CD4-positive, alpha-beta T cell treated with Interleukin-10 for 1 hour (primary cell): ENCODE measurements around the gene RAB11A.

ENCODE experiments used
- DNase-seq: peaks from one replicate; pipeline ENCODE4 v3.0.0-alpha.2; 2020

Gene RAB11A

GRCh38 chr15:65887565-65887964, 18.3 kb downstream of the RAB11A start:
- peak; percentile 65 for DNase-seq

- DNase-seq: peak; percentile 30
Measured at GRCh38 chr15:65888981-65889380, 19.7 kb downstream of the RAB11A start.

DNA sequence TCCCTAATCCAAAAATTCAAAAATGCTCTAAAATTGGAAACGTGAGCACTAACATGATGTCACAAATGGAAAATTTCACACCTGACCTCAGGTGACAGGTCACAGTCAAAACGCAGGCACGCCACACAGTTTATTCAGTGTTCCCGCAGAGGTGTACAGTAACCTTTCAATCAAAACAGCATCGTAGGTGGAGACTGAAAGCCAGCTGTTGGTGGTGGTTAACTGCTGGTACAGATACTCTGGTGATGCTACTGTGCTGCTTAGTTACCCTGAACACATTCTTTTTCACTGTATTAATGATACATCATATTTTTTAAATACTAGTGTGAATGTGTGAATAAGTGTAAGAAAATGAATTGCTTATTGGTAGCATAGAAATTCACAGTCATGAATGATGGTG, 23.8 kb downstream of the RAB11A start:
- DNase-seq: no peak

DNA sequence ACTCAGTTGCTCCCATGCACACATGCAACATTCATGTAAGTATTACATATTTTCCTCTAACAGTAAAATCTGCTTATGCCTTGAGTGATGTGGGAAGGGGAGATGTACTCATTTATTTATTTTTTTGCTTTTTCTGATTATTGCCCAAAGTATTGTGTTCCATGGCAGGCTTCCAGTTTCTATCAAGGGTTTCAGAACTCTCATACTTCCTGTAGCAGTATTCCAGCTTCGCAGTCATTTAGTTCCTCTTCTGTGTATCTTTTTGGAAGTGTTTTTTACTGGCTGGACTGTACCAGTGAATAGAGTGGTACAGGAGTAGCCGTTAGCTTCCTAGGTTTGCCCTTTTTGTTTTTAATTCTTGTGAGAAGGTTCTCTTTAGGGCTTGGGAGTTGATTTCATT, 26.9 kb downstream of the RAB11A start:
- DNase-seq: no peak

- no peak for DNase-seq
Measured at GRCh38 chr15:65900488-65900887, 31.2 kb downstream of the RAB11A start.

DNA sequence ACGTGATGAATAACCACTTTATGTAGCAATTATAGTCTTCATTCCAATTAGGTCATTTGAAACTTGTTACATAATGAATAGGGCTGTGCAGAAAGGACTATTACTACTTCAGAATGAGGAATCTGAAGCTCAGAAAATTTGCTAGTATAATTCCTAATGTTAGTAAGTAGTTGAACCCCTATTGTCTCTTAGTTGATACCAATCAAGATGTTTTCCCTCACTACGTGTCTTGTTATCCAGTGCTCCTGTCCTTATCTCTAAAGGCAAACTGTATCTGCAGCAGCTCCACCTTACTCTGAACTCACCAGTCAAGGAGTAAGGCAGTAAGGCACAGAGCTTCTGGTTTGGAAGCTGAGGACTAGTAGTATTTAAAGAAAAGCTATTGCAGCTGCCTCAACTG, 32.0 kb downstream of the RAB11A start:
- no peak for DNase-seq

- DNase-seq: no peak
Measured at GRCh38 chr15:65901836-65902235, 32.5 kb downstream of the RAB11A start.

DNA sequence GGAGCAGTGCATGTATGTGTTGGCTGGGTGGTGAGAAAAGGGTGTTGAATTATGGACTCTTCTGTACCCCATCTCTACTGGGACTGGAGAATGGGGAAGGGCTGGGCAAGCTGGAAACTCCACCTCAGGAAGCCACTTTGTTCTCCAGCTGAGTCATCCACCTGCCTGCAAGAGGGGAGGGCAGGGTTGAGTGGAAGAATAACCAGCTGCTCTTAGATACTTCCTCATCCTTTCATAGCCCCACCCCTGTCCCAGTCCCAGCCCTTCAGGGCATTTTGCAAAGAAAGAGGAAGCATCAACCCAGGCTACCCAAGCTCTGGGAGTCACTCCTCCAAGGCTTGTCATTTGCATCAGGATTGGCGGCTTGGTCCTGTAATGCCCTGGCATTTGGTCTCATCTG, 33.1 kb downstream of the RAB11A start:
- peak; percentile 25 for DNase-seq

GRCh38 chr15:65903296-65904073, 34.2 kb downstream of the RAB11A start:
- no peak for DNase-seq

- DNase-seq: no peak
Measured at GRCh38 chr15:65904301-65904700, 35.0 kb downstream of the RAB11A start.

GRCh38 chr15:65906396-65906795, 37.1 kb downstream of the RAB11A start:
- DNase-seq: no peak

- no peak for DNase-seq
Measured at GRCh38 chr15:65907661-65908060, 38.4 kb downstream of the RAB11A start.

- DNase-seq: no peak
Measured at GRCh38 chr15:65908876-65909275, 39.6 kb downstream of the RAB11A start.

- DNase-seq: no peak
Measured at GRCh38 chr15:65909831-65910230, 40.5 kb downstream of the RAB11A start.

DNA sequence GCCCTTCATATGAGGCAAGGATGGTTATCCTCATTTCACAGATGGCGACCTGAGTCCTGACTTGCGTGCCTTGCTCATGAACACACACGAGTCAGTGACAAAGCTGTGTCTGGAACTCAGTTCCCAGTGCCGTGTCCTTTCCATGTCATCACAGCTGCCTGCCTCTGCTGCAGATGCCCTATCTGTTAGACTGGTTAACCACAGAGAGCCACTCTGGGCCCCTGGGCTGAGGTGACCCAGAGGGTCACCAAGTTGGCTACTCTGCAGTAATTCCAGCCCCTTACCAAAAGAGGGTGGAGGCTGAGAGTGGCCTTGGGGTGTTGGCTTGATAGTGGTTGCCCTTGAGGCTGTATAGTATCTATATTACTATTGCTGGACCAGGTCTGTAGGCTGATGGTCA, 41.0 kb downstream of the RAB11A start:
- DNase-seq: no peak

DNA sequence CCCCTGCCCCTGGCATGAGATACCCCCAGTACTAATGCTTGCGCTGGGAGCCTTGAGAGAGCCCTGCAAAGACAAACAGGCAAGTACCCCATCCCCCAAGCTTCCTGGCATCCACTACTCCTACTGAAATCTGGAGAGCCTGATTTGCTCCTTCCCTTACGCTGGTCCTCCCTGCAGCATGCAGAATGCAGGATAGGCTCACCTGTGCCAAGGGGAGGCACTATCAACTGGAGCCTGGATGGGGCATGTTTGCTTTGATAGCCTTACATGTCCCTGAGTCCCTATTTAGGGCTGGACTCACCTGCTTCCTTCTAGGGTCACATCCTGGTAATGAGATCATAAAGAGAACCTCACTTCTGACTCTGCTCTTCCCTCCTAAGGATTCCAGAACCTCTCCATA, 42.9 kb downstream of the RAB11A start:
- no peak for DNase-seq

DNA sequence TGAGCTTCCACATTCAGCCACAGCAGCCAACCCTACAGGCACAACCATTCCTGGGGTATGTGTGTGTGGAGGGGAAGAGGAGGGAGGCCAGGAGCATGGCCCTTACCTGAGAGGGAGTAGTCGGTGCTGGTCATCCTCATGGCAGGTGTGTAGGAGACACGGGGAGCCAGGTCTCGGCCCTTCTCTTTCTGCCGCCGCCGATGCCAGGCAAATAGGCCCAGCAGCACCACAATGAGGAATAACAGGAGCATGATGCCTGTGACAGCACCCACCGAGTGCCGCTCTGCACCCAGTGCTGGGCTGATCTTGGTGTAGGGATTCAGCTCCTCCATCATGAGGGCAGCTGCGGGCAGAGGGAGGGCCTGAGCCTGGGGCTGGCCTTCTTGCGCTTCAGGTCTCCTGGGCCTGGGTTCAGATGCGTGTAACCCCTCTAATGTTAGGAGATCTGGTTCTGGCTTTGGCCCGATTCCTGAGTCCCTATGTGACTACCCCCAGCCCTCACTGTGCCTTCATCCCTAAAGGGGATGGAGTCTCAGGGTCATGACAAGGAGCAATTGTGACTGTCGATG, 44.4 kb downstream of the RAB11A start:
- DNase-seq: no peak

DNA sequence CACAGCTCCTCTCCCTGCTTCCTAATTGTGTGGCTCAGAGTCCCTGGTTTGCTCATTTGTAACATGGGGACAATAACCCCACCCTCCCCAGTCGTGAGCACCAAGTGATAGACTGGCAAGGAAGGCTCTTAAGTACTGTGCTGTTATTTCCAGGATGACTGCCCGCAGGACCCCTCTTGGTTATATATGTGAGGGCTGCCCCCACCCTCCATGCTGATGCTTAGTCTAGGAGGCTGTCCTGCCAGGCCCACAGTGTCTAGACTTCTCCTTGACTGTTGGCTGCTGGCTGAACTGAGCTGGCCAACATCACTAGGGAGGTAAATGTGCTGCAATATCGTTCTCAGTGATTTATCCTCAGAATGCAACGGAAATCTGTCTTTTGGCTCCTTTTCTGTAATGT, 45.1 kb downstream of the RAB11A start:
- DNase-seq: no peak

- no peak for DNase-seq
Measured at GRCh38 chr15:65914981-65915925, 46.0 kb downstream of the RAB11A start.

- no peak for DNase-seq
Measured at GRCh38 chr15:65916041-65916663, 46.9 kb downstream of the RAB11A start.

- peak; percentile 12 for DNase-seq
Measured at GRCh38 chr15:65916664-65917406, 47.5 kb downstream of the RAB11A start.

- no peak for DNase-seq
Measured at GRCh38 chr15:65917407-65917756, 48.1 kb downstream of the RAB11A start.

GRCh38 chr15:65917936-65918335, 48.6 kb downstream of the RAB11A start:
- DNase-seq: no peak
